ENCODE measurements around the gene ZNF140. TPM values are rescaled to one million over a fixed set of nuclear protein-coding genes. Genes with fewer than 3 reads are reported as not detected.

The ZNF140 gene
- total and polyA plus RNA-seq, 2 of the 13 experiments (the other 11 are each of a cell fraction or from before 2014, with no cell fraction given) = 8.7 to 13.5 TPM

- peak; percentile 76 for TF ChIP-seq ZNF276 (CRISPR knock-in tag; IDR thresholded peaks at IDR 0.05; ENCODE audit: low read depth)
- no peak for TF ChIP-seq DDIT3 (CRISPR knock-in tag; IDR thresholded peaks at IDR 0.05)
- no peak for TF ChIP-seq NFRKB (IDR thresholded peaks at IDR 0.05)
- no peak; the same call in 1 of the 2 replicates for TF ChIP-seq RXRA (CRISPR knock-in tag; IDR thresholded peaks at IDR 0.05)
- TF ChIP-seq ATF1 (CRISPR knock-in tag; IDR thresholded peaks at IDR 0.05) = no peak
- TF ChIP-seq ZNF510 (CRISPR knock-in tag; IDR thresholded peaks at IDR 0.05; ENCODE audit: low read depth) = no peak
- TF ChIP-seq ZSCAN20 (CRISPR knock-in tag; IDR thresholded peaks at IDR 0.05; ENCODE audit: borderline replicate concordance) = 0 out of 2 replicates have a peak, but pooled peaks have one; percentile 63
- no peak for TF ChIP-seq PAX8 (CRISPR knock-in tag; IDR thresholded peaks at IDR 0.05; ENCODE audit: borderline replicate concordance)
- peak; percentile 7; the same call in 1 of the 2 replicates for TF ChIP-seq ZNF12 (CRISPR knock-in tag; IDR thresholded peaks at IDR 0.05)
- no peak for TF ChIP-seq ZNF572 (CRISPR knock-in tag; IDR thresholded peaks at IDR 0.05)
- no peak for TF ChIP-seq ZNF672 (CRISPR knock-in tag; IDR thresholded peaks at IDR 0.05)
- peak; percentile 85 for TF ChIP-seq GABPA (IDR thresholded peaks at IDR 0.05; ENCODE audit: low read depth, low read length)
- peak; percentile 95 for TF ChIP-seq GABPA (CRISPR knock-in tag; IDR thresholded peaks at IDR 0.05; ENCODE audit: low read depth)
- TF ChIP-seq ATF3 (CRISPR knock-in tag; IDR thresholded peaks at IDR 0.05) = no peak
- TF ChIP-seq RAD21 (CRISPR knock-in tag; IDR thresholded peaks at IDR 0.05) = peak; percentile 38; the same call in 1 of the 2 replicates
- no peak for TF ChIP-seq ZNF3 (CRISPR knock-in tag; IDR thresholded peaks at IDR 0.05)
- TF ChIP-seq ZNF326 (CRISPR knock-in tag; IDR thresholded peaks at IDR 0.05; ENCODE audit: borderline replicate concordance) = no peak
- peak; percentile 88 for TF ChIP-seq ZNF574 (CRISPR knock-in tag; IDR thresholded peaks at IDR 0.05)
- peak; percentile 93 for TF ChIP-seq BORCS8-MEF2B (CRISPR knock-in tag; IDR thresholded peaks at IDR 0.05)
- no peak for TF ChIP-seq SMAD3 (CRISPR knock-in tag; IDR thresholded peaks at IDR 0.05)
- no peak for TF ChIP-seq HOXD1 (CRISPR knock-in tag; IDR thresholded peaks at IDR 0.05)
- TF ChIP-seq ZBTB7A (CRISPR knock-in tag; IDR thresholded peaks at IDR 0.05) = no peak
- 0 out of 2 replicates have a peak, but pooled peaks have one; percentile 62 for TF ChIP-seq ATF2 (CRISPR knock-in tag; IDR thresholded peaks at IDR 0.05)
- TF ChIP-seq MED1 (CRISPR knock-in tag; IDR thresholded peaks at IDR 0.05) = peak; percentile 85
- no peak for TF ChIP-seq ZNF775 (CRISPR knock-in tag; IDR thresholded peaks at IDR 0.05; ENCODE audit: borderline replicate concordance)
Observed at GRCh38 chr12:133037207-133038005, 43.3 kb upstream of the ZNF140 start, which contains the start of gene ZNF84 (continued).

Measured in HepG2 (cell line).